Measurements from ENCODE around the gene GCC1.

GCC1 gene

DNA sequence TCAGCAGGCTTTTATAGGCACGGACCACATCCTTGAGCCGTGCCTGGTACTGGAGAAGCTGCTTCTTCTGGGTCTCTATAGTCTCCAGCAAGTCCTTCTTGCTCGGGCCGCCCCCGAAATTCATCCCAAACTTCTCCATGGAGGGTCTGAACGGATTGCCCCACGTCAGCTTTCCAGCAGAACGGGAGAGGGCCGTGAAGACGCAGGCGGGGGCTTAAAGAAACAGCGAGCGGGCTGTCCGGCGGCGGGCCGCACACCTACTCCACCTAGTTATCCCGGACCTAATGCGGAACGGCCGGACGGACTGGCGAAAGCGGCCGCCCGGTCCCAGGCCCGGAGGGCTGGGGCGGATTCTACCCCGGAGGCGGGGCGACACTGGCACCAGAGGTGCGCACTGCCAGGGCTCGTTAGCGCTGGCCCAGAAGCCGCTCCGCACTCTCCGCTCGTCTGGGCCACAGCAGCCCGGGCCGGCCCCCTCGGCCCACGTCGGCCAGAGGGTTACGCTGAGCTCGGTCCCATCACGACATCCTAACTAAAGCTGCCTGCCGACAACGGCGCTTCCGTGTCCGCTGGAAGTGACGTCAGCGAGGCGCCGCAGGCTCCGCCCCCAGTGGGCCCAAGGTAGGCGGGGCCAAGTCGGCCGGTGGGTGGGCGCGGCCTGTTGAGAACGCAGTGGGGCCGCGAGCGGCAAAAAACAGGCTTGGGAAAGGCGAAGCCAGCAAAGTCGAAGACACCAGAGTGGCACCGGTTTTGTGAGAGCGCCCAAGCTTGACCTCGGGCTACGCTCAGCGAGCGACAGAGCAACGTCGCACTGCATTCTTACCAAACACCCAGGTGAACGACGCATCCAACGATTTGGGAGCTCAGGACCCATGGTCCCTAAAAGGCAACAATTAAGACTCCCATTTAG lies at the start of gene GCC1:
Gene GCC1, minus strand, starts transcription at position 553 of the 910 bp plus-strand sequence. Its CDS starts 414 bp downstream, at position 139.
- DNase-seq: peak; percentile 99

- DNase-seq: no peak
Measured at GRCh38 chr7:127632276-127632910, 47.0 kb upstream of the GCC1 start.

DNA sequence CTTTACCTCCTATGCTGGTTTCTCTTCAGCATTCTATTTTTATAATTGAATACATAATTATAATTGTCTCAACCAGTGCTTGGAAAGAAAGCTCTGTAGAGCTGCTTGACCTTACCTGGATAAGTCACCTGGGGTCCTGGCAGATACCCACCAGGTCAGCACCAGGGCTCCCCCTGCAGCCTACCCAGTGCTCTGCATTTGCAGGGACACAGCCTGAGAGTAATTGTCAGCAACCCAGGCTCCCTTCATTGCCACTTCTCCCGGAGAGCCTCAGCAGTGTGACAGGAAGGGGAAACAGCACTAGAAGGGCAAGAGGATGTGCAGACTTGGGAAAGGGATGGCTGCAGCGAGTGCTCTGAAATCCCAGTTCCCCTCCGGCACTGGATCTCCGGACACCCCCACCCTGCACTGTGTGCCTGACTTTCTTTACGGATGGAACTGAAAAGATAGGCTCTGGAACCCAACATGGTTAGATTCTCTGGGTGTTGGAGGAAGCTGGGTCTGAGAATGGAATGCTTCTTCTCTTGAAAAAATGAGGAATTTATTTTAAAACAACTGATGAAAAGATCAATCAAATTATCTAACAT lies 44.0 kb upstream of the GCC1 start:
- DNase-seq: peak; percentile 66

DNA sequence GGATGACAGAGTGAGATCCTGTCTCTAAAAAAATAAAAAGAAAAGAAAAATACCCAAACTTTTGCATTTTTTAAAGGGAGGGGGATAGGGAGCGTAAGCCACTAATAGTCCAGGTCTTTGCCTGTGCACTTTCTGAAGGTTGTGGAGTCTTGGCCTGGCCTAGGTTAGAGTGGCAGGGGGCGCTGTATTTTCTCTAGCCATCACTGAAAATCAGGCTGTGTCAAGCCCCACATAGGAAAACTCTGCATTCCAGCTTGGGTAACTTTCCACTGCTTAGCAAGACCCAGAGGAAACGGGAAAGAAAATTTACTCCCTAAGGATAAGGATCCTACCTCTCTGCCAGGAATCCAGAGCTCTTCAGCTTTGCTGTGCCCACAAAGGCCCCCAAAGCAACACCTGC lies 43.0 kb upstream of the GCC1 start:
- DNase-seq: no peak

DNA sequence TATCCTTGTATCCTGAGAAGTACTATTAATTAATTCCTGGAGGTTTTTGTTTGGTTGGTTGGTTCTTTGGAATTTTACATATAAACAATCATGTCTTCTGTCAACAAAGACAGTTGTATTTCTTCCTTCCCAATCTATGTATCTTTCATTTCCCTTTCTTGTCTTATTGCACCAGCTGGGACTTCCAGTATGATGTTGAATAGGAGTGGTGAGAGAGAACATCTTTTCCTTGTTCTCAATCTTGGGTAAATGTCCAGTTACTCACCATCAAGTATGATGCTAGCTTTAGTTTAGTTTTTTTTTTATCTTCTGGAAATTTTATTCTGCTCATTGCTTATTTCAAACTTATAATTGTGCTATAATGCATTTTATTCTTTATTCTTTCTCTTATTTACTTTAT lies 39.9 kb upstream of the GCC1 start:
- no peak for DNase-seq

DNA sequence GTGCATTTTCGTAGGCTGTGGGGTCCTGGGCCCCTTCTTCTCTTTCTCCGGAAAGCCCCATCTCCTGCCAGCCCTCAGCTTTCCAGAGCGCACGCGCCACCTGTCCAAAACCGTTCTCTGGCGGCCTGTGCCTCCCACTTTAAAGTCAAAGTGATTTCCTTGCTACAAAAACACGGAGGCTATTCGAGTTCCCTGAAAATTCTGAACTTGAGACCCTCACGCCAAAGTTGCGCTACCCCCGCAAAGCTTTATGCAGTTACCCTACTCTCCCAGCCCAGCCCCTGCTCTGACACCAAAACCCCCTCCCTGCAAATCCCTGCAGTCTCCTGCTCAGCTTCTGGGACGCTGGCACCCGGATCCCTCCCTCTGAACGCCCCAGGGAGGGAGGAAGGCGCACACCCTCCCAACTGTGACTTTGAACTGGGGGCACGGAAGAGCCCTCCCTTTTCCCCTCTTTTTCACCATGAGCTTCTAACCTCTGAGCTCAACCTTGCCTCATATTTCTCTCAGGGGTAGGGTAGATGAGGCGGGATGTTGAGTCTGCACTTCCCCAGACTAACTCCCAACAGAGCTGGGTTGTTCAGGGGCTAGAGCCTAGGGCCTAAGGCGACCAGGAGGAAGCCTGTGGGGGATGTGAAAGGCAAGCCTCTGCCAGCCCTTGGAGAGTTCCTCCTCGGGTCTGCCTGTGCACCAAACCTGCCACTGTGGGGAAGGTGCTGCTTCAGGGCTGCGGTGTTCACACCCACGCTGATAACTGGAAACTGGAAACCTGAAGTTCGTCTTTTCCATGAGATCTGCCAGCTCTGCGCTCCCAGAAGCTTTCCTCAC lies 35.2 kb upstream of the GCC1 start:
- no peak for DNase-seq

DNA sequence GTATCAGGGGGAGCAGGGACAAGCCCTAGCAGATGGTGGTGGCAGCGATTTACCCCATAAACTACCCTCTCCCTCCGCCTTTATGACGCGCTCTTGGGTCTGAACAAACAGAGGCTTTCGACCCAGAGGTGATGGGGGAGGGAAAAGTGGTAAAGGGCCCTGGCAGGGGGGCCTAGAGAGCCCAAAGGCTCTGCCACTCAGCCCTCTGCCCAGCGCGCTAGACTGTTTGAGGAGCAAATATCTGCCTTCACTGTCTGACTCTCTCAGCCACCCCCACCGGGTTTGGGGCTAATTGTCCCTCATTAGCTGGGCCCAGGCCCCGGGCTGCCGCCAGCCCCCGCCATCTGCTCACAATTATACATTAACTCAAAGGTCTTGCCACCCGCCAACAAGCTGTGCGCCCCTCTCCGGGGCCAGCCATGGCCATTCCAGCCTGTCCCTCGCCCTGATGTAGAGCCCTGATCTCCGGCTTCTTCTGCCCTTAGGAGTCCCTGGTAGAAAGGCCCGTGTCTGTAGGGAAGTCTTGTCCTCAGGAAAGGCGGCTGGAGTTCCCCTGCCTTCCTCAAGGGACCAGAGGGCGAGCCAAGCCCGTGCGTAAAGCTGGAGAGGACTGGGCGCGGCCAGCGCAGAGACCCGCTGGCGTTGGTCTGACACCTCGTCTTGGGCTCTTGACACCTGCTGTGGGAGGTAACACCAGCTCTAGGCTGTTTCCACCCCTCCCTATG lies 34.4 kb upstream of the GCC1 start:
- no peak for DNase-seq

GRCh38 chr7:127618775-127619174 lies 33.4 kb upstream of the GCC1 start:
- DNase-seq: no peak

DNA sequence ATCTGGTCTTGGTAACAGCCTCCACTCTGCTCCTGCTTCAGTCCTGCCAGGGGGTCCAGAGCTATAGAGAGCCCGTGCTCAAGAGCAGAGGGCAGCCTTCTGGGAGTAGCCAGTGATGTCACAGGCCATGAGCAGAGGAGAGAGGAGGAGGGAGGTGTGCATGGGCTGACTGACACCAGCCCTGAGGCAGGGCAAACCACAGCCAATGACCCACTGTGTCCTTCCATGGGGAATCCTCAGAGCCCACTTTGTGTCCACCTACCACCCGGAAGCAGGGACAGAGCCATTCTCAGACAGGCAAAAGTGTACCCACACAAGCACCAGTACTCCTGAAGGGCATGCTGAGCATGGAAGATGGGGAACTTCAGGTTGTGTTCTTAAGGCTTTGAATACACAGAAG lies 32.6 kb upstream of the GCC1 start, which contains the start of gene PAX4:
Gene PAX4, minus strand, starts transcription at position 101 of the 400 bp plus-strand sequence. CDS start 2,214 bp downstream, outside the sequence.
- DNase-seq: no peak

- DNase-seq: no peak
Measured at GRCh38 chr7:127616724-127617123, 31.3 kb upstream of the GCC1 start.

DNA sequence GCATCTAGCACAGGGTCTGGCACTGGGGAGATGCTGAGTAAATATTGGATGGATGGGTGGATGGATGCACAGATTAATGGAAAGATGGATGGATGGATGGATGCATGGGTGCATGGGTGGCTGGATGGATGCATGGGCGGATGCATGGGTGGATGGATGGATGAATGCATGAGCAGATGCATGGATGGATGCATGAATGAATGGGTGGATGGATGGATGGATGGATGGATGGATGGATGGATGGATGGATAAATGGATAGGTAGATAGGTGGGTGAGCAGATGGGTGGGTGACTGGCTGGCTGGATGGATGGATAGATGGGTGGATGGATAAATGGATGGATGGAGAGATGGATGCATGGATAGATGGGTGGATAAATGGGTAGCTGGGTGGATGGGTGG lies 26.9 kb upstream of the GCC1 start:
- no peak for DNase-seq

DNA sequence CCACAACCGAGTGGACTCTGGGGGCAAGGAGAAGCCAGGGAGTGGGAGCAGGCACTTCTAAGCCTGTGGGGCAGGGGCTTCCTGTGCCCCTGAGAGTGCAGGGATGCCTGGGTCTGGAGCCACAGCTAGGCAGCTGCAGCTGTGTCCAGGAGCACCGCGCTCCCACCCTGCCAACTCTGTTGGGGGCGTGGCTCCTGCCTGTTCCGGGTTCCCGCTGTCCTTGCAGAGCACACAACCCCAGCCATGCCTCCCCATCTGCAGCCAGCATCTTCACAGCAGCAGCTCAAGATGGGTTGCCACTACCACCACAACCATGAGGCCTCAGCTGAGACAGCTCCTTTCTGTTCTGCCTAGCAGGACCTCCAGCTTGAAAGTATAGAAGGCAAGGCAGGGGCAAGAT lies 23.9 kb upstream of the GCC1 start:
- no peak for DNase-seq

DNA sequence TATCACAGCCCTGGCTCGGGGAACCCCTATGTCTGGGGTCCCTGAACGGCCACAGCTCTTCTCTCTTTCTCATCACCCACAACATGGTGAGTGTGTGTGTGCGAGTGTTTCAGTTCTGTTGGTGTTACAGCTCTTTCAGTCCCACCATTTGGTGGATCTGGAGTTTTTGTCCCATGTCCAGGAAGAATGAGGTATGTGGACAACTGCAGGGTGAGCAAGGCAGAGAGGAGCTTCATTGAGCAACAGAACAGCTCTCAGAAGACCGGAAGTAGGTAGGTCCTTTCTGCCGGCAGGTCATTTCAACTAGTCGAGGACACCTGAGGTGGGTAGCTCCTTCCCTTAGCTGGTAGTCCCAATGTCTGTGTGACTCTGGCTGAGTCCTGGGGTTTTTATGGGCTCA lies 23.1 kb upstream of the GCC1 start:
- DNase-seq: no peak

DNA sequence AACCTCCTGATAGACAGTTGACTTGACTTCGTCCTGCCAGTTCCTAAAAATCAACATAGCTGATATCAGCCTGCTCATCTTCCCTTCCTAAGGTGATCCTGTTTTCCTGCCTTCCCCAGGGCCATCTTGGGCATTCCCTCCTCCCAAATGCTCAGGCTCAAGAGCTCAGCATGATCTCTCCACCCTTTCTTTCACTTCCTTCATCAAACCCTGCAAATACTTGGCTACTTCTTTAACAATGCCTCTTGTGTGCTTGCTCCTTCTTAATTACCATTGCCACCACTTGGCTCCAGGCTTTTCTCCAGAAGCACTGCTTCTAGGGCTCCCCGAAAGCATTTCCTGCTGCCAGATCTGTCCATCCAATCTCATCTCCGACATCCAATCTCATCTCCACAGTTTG lies 15.5 kb upstream of the GCC1 start:
- DNase-seq: no peak

- DNase-seq: no peak
Measured at GRCh38 chr7:127598318-127598717, 12.9 kb upstream of the GCC1 start.

DNA sequence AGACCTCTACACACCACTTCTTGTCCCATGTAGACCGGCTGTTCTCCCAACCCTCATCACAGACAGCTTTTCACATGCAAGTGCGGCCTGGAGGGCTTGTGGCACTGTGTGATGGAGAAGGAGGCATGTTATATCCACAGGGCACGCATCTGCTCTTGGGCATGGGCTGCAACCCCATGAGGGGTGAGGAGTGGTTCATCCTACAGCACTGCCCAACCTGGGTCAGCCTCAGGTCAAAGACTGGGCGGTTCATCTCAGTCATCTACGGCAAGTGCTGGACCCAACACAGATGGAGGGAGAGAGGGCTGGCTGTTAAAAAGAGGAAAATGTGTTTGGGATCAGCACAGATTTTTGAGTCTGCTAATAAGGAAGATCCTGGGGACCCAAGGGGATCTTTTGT lies 10.3 kb upstream of the GCC1 start:
- DNase-seq: no peak

- no peak for DNase-seq
Measured at GRCh38 chr7:127594490-127594889, 9.1 kb upstream of the GCC1 start.

GRCh38 chr7:127592550-127592949 lies 7.2 kb upstream of the GCC1 start:
- DNase-seq: no peak

GRCh38 chr7:127591591-127591990 lies 6.2 kb upstream of the GCC1 start:
- DNase-seq: no peak

GRCh38 chr7:127591189-127591588 lies 5.8 kb upstream of the GCC1 start:
- DNase-seq: no peak

- DNase-seq: no peak
Measured at GRCh38 chr7:127589896-127590295, 4.5 kb upstream of the GCC1 start.

Data from stimulated activated CD8-positive, alpha-beta memory T cell treated with anti-CD3 and anti-CD28 coated beads, Interleukin-4, amount 100 ng/mL, for 48 hours (primary cell).